Measurements from ENCODE around the gene KDM4C.

KDM4C gene

GRCh38 chr9:7067169-7067568, 309.4 kb downstream of the KDM4C start:
- no peak for DNase-seq

GRCh38 chr9:7071916-7072315, 314.1 kb downstream of the KDM4C start:
- no peak for DNase-seq

- no peak for DNase-seq
Measured at GRCh38 chr9:7073706-7074105, 315.9 kb downstream of the KDM4C start.

- no peak for DNase-seq
Measured at GRCh38 chr9:7075154-7075553, 317.4 kb downstream of the KDM4C start.

GRCh38 chr9:7079051-7079450, 321.3 kb downstream of the KDM4C start:
- no peak for DNase-seq

GRCh38 chr9:7081065-7081600, 323.4 kb downstream of the KDM4C start:
- DNase-seq = no peak

- no peak for DNase-seq
Measured at GRCh38 chr9:7083192-7083591, 325.4 kb downstream of the KDM4C start.

GRCh38 chr9:7085357-7085756, 327.6 kb downstream of the KDM4C start:
- no peak for DNase-seq

GRCh38 chr9:7086389-7086788, 328.6 kb downstream of the KDM4C start:
- no peak for DNase-seq

- no peak for DNase-seq
Measured at GRCh38 chr9:7088611-7089010, 330.8 kb downstream of the KDM4C start.

- no peak for DNase-seq
Measured at GRCh38 chr9:7089406-7090193, 331.8 kb downstream of the KDM4C start.

- DNase-seq = no peak
Measured at GRCh38 chr9:7093040-7093439, 335.3 kb downstream of the KDM4C start.

GRCh38 chr9:7094052-7094451, 336.3 kb downstream of the KDM4C start:
- no peak for DNase-seq

- no peak for DNase-seq
Measured at GRCh38 chr9:7094576-7094975, 336.8 kb downstream of the KDM4C start.

GRCh38 chr9:7095058-7095457, 337.3 kb downstream of the KDM4C start:
- DNase-seq = no peak

GRCh38 chr9:7097040-7097715, 339.4 kb downstream of the KDM4C start:
- no peak for DNase-seq

GRCh38 chr9:7097785-7098752, 340.3 kb downstream of the KDM4C start:
- no peak for DNase-seq

- no peak for DNase-seq
Measured at GRCh38 chr9:7103367-7103766, 345.6 kb downstream of the KDM4C start.

GRCh38 chr9:7103771-7104170, 346.0 kb downstream of the KDM4C start:
- DNase-seq = no peak

GRCh38 chr9:7104625-7105024, 346.9 kb downstream of the KDM4C start:
- DNase-seq = no peak

GRCh38 chr9:7105095-7105494, 347.3 kb downstream of the KDM4C start:
- no peak for DNase-seq

- no peak for DNase-seq
Measured at GRCh38 chr9:7108936-7109335, 351.2 kb downstream of the KDM4C start.

- DNase-seq = no peak
Measured at GRCh38 chr9:7111413-7111812, 353.6 kb downstream of the KDM4C start.

Data from activated CD4-positive, alpha-beta T cell treated with anti-CD3 and anti-CD28 coated beads, Interleukin-2, amount 50 U/mL, for 48 hours (primary cell).